HG02943 (cell line): ENCODE data around the gene FUT2.
"Not testable (repeated sequence)": the region's sequence is repeated elsewhere in the genome, so short reads cannot be mapped to it uniquely, and the experiment has no call there.

ENCODE experiments used
- ATAC-seq: cut with Tn5 transposase; IDR thresholded peaks from one replicate; pipeline ENCODE4 v1.9.1; 2021; ENCODE audit warnings: mild to moderate bottlenecking, low read depth, moderate library complexity; ENCODE audit not compliant: unreplicated experiment

FUT2 gene

DNA sequence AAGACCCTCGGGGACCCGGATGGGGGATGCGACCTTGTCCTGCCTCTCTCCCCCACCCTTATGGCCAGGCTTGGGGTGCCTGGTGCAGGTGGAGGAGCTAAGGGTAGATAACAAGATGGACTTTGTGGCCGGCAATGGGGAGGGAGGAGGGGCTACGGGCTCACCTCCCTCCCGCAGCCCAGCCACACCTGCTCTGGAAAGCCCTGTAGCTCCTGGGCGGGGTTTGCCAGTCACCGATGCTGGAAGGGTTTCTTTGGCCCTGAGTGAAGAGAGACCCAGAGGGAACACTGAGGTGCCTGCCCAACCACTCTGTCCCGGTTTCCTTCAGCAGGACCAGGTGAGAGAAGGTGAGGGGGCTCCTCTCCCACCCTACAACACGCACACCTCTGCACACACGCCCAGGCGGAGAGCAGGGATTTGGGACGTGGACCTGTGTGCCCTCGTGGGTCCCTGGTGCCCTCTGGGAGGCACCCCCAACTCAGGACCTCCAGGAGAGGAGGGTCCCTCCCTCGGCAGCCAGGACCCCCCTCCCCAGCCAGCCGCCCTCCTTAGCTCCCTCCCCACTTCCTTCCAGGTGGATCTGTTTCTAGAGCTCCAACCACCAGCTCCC lies at the start of gene FUT2:
FUT2 (plus strand) TSS at position 229 of the 610 bp plus-strand sequence. CDS start 6,986 bp downstream, outside the sequence.
- no peak for ATAC-seq

DNA sequence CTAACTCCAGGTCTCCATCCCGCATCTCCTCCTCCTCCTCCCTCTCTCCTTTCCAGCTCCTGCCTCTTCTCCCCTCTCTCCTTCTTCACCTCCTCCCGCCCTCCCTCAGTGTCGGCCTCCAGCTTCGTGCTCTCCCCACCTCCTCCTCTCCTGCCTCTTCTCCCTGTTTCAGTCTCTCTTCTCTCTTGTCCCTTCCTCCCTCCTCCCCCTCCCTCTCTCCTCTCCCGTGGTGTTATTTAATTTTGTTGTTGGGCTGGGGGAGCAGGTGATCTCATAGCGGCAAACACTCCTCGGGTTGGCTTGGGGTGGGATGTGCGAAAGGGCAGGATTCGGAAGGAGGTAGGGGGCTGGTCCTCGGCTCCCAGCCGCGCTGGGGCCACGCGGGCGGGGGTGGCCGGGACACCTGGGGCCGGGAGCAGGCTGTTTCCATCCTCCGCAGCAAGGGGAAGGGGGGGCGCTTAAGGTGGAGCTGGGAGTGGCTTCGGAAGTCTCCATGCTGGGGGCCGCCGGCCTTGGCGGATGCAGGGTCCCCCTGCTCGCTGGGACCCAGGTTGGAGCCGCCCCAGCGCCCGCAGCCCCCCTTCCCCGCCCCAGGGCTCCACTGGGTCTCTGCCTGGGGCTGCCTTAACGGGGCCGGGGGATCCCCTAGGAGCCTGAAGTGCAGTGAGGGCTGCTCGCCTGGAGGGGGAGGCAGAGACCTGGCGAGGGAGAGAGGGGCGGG lies 49.6 kb upstream of the FUT2 start, which contains the start of gene CA11:
CA11 (minus strand) TSS at position 187 of the 721 bp plus-strand sequence. CDS start 555 bp downstream, outside the sequence.
- ATAC-seq = no peak

- ATAC-seq = no peak
Measured at GRCh38 chr19:48646722-48647216, 49.0 kb upstream of the FUT2 start.

GRCh38 chr19:48648134-48648533 lies 47.6 kb upstream of the FUT2 start:
- no peak for ATAC-seq

GRCh38 chr19:48650974-48651682 lies 44.6 kb upstream of the FUT2 start:
- ATAC-seq = no peak

GRCh38 chr19:48651683-48652048 lies 44.1 kb upstream of the FUT2 start:
- ATAC-seq = no peak

GRCh38 chr19:48654299-48655059 lies 41.3 kb upstream of the FUT2 start:
- no peak for ATAC-seq

DNA sequence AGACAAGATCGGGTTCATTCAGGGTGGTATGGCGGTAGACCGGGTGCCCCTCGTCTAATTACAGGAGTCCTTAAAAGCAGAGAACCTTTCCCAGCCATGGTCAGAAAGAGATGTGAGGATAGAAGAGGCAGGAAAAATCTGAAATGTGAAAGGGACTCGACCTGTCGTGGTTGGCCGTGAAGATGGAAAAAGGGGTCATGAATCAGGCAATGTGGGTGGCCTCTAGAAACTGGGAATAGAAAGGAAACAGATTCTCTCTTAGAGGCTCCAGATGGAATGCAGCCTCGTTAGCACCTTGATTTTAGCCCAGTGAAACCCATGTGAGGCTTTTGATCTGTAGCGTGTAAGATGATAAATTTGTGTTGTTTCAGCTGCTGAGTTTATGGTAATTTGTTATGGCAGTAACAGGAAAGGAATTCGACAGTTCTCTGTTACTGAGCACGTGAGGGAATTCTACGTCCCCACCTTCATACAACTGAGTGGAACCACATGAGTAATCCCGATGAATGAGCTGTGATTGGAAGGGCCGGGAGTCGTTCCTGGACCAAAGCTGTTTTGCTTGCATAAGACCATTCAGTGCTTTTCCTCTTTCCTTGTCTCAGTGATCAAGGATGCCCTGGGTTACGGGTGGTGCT lies 38.8 kb upstream of the FUT2 start:
- no peak for ATAC-seq

GRCh38 chr19:48657828-48658227 lies 37.9 kb upstream of the FUT2 start:
- not testable (repeated sequence) for ATAC-seq

DNA sequence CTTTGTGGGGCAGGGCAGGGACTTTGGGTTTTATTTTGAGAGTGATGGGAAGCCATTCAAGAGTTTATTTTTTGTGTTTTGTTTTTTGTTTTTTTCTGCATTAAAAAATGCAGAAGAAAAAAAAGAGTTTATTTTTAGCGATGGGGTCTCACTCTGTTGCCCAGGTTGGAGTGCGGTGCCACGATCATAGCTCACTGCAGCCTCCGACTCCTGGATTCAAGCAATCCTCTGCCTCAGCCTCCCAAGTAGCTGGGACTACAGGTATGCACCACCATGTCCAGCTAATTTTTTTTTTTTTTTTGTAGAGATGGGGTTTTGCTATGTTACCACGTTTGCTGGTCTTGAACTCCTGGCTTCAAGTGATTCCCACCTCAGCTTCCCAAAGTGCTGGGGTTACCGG lies 37.3 kb upstream of the FUT2 start:
- no peak for ATAC-seq

- ATAC-seq = no peak
Measured at GRCh38 chr19:48659768-48660167, 36.0 kb upstream of the FUT2 start.

GRCh38 chr19:48660852-48661710 lies 34.7 kb upstream of the FUT2 start:
- ATAC-seq = no peak

DNA sequence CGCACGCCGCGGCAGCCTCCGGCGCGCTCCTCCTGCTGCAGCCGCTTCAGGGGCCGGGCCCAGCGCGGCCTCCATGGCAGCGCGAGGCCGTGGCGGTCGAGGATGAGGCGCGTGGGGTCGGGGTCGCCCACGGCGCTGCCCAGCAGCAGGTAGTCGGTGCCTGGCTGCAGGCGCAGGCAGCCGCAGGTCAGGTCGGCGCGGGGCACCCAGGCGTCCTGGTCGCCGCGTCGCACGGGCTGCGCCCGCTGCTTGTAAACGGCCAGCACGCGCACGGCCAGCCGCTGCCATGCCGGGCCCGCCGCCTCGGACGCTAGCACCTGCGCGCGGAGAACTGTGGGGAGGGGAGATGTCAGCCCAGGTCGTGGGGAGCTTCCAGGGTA lies 34.1 kb upstream of the FUT2 start:
- ATAC-seq = no peak

DNA sequence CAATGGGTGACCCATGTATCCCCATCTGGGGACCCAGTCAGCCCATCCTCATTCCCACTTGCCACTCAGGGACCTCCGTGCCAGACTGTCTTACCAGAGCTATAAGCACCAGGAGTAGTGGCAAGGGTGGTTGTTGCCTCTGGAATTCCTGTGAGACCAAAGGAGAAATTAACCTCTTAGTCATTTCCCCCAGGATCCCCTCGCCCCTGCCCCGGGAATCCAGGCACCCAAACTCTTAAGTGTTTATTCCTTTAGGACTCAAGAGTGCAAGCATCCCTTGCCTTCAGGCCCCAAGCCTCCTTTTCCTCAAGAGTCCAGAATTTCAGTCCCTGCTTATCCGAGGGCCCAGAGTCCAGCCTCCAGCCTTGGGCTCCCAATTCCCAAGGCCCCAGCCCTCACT lies 32.1 kb upstream of the FUT2 start:
- no peak for ATAC-seq

DNA sequence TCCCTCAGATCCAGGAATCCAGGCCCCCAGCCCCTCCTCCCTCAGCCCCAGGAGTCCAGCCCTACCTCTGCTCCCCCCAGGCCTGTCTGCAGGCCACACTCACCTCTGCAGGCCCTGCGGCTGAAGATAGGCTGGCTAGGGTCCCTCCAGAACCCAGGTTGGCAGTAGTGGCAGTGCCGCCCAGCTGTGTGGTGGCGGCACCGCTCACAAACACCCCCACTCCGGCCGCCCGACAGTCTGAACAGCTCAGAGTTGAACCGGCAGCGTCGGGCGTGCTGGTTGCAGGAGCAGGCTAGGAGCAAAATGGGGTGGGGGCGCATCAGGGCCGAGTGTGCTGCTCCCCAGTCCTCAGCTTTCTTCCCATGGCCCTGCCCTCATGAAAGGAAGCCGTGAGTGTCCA lies 31.3 kb upstream of the FUT2 start:
- no peak for ATAC-seq

DNA sequence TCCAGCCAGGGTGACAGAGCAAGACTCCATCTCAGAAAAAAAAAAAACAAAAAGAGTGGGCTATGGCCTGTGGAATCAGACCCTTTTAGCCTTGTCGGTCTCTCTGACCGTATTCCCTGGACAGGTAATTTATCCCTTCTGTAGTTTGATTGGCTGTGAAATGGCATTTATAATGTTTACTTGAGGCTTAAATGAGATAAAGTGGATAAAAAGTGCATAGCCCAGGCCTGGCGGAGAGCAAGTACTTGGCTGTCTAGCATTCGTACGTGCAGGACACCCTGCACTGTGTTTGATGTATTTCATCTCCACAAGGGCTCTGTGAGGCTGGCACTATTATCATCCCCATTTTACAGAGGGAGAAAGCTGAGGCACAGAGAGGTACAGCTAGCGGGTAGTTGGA lies 30.0 kb upstream of the FUT2 start:
- ATAC-seq = no peak

GRCh38 chr19:48668332-48668731 lies 27.4 kb upstream of the FUT2 start:
- no peak for ATAC-seq

GRCh38 chr19:48668761-48669160 lies 27.0 kb upstream of the FUT2 start:
- ATAC-seq = no peak

GRCh38 chr19:48669903-48670668 lies 25.7 kb upstream of the FUT2 start:
- ATAC-seq = no peak
